HAP-1 (cell line): ENCODE measurements around the gene TMEM88.

ENCODE experiments used
- DNase-seq, 2 experiments: peaks; one replicate each; pipeline ENCODE4 v3.0.0-alpha.2; 2016 to 2020; ENCODE audit warnings: low spot score in 2 of 2
- H3K27me3 ChIP-seq: fragments of 250-450 bp; sonication (Bioruptor Pico); 2 replicates; pipeline ENCODE4 v1.5.1; 2020; ENCODE audit warnings: low read depth, mild to moderate bottlenecking, moderate library complexity
- H3K36me3 ChIP-seq: fragments of 250-450 bp; sonication (Bioruptor Pico); replicated peaks from 2 replicates; pipeline ENCODE4 v1.5.1; 2020; ENCODE audit warnings: mild to moderate bottlenecking
- H3K4me1 ChIP-seq: fragments of 250-450 bp; sonication (Bioruptor Pico); 2 replicates; pipeline ENCODE4 v1.5.1; 2020; ENCODE audit warnings: mild to moderate bottlenecking
- H3K4me3 ChIP-seq: fragments of 250-450 bp; sonication (Bioruptor Pico); 2 replicates; pipeline ENCODE4 v1.5.1; 2020; ENCODE audit warnings: mild to moderate bottlenecking, moderate library complexity
- H3K9me3 ChIP-seq: fragments of 250-450 bp; sonication (Bioruptor Pico); 2 replicates; pipeline ENCODE4 v1.5.1; 2020; ENCODE audit warnings: mild to moderate bottlenecking, moderate library complexity
- in situ Hi-C: fragments of 300-500 bp; cut with MboI; formaldehyde crosslinking; loops from 3 replicates; pipeline ENCODE4 v1.14.3; 2020; ENCODE audit warnings: low sequenced_read_pairs, inconsistent platforms, mixed read lengths

The TMEM88 gene

GRCh38 chr17:7836596-7837407 lies 18.1 kb upstream of the TMEM88 start:
- DNase-seq = peak; percentile 98 to 99
- Histone ChIP-seq H3K27me3 (no peaks in the 10 kb centered on the region), H3K36me3 (0 out of 2 replicates have a peak, but pooled peaks cover 5% of the 10 kb centered on the region), H3K4me1 (peaks cover 40% of the 10 kb centered on the region), H3K9me3 (no peaks in the 10 kb centered on the region), H3K4me3 (peak overlapping the region; percentile 55)
- in situ Hi-C loops = no loop called here

- in situ Hi-C loops = no loop called here
- H3K27me3 ChIP-seq = no peaks in the 10 kb centered on the region
- peaks cover 40% of the 10 kb centered on the region for H3K4me1 ChIP-seq
- 0 out of 2 replicates have a peak, but pooled peaks cover 5% of the 10 kb centered on the region for H3K36me3 ChIP-seq
- DNase-seq = peak in 1 of 2 experiments; percentile 30
- no peaks in the 10 kb centered on the region for H3K9me3 ChIP-seq
- peak overlapping the region; percentile 55 for H3K4me3 ChIP-seq
These were observed 17.3 kb upstream of the TMEM88 start for GRCh38 chr17:7837408-7838088.

GRCh38 chr17:7838090-7839075 lies 16.5 kb upstream of the TMEM88 start:
- H3K36me3 ChIP-seq = 0 out of 2 replicates have a peak, but pooled peaks cover 5% of the 10 kb centered on the region
- peaks cover 39% of the 10 kb centered on the region for H3K4me1 ChIP-seq
- peak; percentile 75 to 82 for DNase-seq
- no peaks in the 10 kb centered on the region for H3K27me3 ChIP-seq
- H3K9me3 ChIP-seq = no peaks in the 10 kb centered on the region
- H3K4me3 ChIP-seq = peak overlapping the region; percentile 55
- in situ Hi-C loops = no loop called here

- 0 out of 2 replicates have a peak, but pooled peaks cover 5% of the 10 kb centered on the region for H3K36me3 ChIP-seq
- in situ Hi-C loops = no loop called here
- H3K9me3 ChIP-seq = no peaks in the 10 kb centered on the region
- H3K4me1 ChIP-seq = peaks cover 36% of the 10 kb centered on the region
- DNase-seq = no peak
- no peak overlapping the region for H3K4me3 ChIP-seq
- no peaks in the 10 kb centered on the region for H3K27me3 ChIP-seq
These were observed 15.5 kb upstream of the TMEM88 start for GRCh38 chr17:7839190-7839875.

GRCh38 chr17:7839876-7840261 lies 15.0 kb upstream of the TMEM88 start:
- Histone ChIP-seq H3K27me3 (no peaks in the 10 kb centered on the region), H3K4me1 (peaks cover 36% of the 10 kb centered on the region), H3K9me3 (no peaks in the 10 kb centered on the region), H3K4me3 (no peak overlapping the region), H3K36me3 (0 out of 2 replicates have a peak, but pooled peaks cover 5% of the 10 kb centered on the region)
- peak in 1 of 2 experiments; percentile 28 for DNase-seq
- in situ Hi-C loops = no loop called here

GRCh38 chr17:7840441-7840840 lies 14.4 kb upstream of the TMEM88 start:
- in situ Hi-C loops = no loop called here
- no peak overlapping the region for H3K4me3 ChIP-seq
- peak in 1 of 2 experiments; percentile 54 for DNase-seq

GRCh38 chr17:7840875-7841274 lies 14.0 kb upstream of the TMEM88 start:
- Histone ChIP-seq H3K4me3 (peak overlapping the region; percentile 76), H3K4me1 (peaks cover 36% of the 10 kb centered on the region), H3K9me3 (no peaks in the 10 kb centered on the region), H3K27me3 (no peaks in the 10 kb centered on the region), H3K36me3 (0 out of 2 replicates have a peak, but pooled peaks cover 7% of the 10 kb centered on the region)
- in situ Hi-C loops = no loop called here
- no peak for DNase-seq

More at GRCh38 chr17:7840441-7840840, 14.4 kb upstream of the TMEM88 start:
- Histone ChIP-seq H3K27me3 (no peaks in the 10 kb centered on the region), H3K4me1 (peaks cover 36% of the 10 kb centered on the region), H3K9me3 (no peaks in the 10 kb centered on the region), H3K36me3 (0 out of 2 replicates have a peak, but pooled peaks cover 5% of the 10 kb centered on the region)

GRCh38 chr17:7841396-7841914 lies 13.4 kb upstream of the TMEM88 start:
- in situ Hi-C loops = no loop called here
- H3K4me1 ChIP-seq = peaks cover 36% of the 10 kb centered on the region
- 0 out of 2 replicates have a peak, but pooled peaks cover 7% of the 10 kb centered on the region for H3K36me3 ChIP-seq

GRCh38 chr17:7841915-7842379 lies 12.9 kb upstream of the TMEM88 start:
- Histone ChIP-seq H3K27me3 (no peaks in the 10 kb centered on the region), H3K9me3 (no peaks in the 10 kb centered on the region), H3K4me1 (peaks cover 34% of the 10 kb centered on the region), H3K4me3 (peak overlapping the region; percentile 76), H3K36me3 (peaks cover 7% of the 10 kb centered on the region; the same call in 1 of the 2 replicates)
- peak; percentile 82 to 95 for DNase-seq
- in situ Hi-C loops = no loop called here

More at GRCh38 chr17:7841396-7841914, 13.4 kb upstream of the TMEM88 start:
- DNase-seq = peak; percentile 27 to 73
- Histone ChIP-seq H3K9me3 (no peaks in the 10 kb centered on the region), H3K27me3 (no peaks in the 10 kb centered on the region), H3K4me3 (peak overlapping the region; percentile 76)

- H3K9me3 ChIP-seq = no peaks in the 10 kb centered on the region
- H3K36me3 ChIP-seq = peaks cover 7% of the 10 kb centered on the region; the same call in 1 of the 2 replicates
- H3K4me3 ChIP-seq = peak overlapping the region; percentile 76
- H3K4me1 ChIP-seq = peaks cover 29% of the 10 kb centered on the region
- in situ Hi-C loops = no loop called here
- DNase-seq = peak; percentile 14 to 61
- no peaks in the 10 kb centered on the region for H3K27me3 ChIP-seq
These were observed 12.2 kb upstream of the TMEM88 start for GRCh38 chr17:7842380-7843256.

GRCh38 chr17:7843257-7843535 lies 11.7 kb upstream of the TMEM88 start:
- in situ Hi-C loops = no loop called here
- Histone ChIP-seq H3K27me3 (no peaks in the 10 kb centered on the region), H3K9me3 (no peaks in the 10 kb centered on the region), H3K4me1 (peaks cover 26% of the 10 kb centered on the region), H3K36me3 (peaks cover 10% of the 10 kb centered on the region), H3K4me3 (peak overlapping the region; percentile 76)
- DNase-seq = no peak
